ENCODE measurements around the gene FAM89A. TPM values are rescaled to one million over a fixed set of nuclear protein-coding genes. Genes with fewer than 3 reads are reported as not detected.
A peak's percentile ranks its signal among the peaks of the same experiment; 100 is the strongest.

Gene FAM89A
- total and polyA plus RNA-seq, 2 experiments from 2014 or later = 53.5 to 55.1 TPM

DNA sequence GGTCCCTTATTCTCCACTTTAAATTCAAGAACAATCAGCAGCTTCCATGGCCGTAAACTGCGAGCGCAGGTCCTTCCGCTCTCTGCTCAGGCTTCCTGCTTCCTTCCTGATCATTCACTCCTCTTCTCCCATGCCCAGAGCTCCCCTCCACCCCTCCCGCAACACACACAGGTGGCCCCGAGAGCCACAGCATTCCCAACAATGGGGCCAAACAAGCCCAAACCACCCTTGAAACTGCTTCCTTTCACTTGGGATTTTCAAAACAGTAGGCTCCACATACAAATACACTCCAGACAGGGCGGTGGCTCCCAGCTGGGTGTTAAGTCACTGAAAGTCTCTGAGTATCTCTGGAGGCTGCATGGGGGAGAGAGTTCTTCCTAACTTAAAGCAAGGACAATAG is 11.4 kb downstream of the FAM89A start:
- Histone ChIP-seq H3K4me1 (ENCODE audit: insufficient read depth) (peaks cover 9% of the 10 kb centered on the region), H2AFZ (no peak overlapping the region), H3K36me3 (replicated peaks; ENCODE audit: insufficient read depth, low read depth) (no peaks in the 10 kb centered on the region), H3K27me3 (no peaks in the 10 kb centered on the region), H3K27ac (no peak overlapping the region), H3K79me2 (peaks cover 66% of the 10 kb centered on the region), H3K9me3 (ENCODE audit: low read depth) (no peaks in the 10 kb centered on the region), H4K20me1 (ENCODE audit: insufficient read depth, poor library complexity, severe bottlenecking) (peaks cover 9% of the 10 kb centered on the region), H3K4me3 (no peak overlapping the region), H3K9me2 (replicated peaks; ENCODE audit: insufficient read depth) (no peaks in the 10 kb centered on the region), H3K4me2 (no peak overlapping the region)
- 87% methylated on average over 7 of the region's 7 CpGs for WGBS (ENCODE audit: low lambda C conversion rate, missing lambda C conversion rate)
- no peak for DNase-seq (ENCODE audit: low spot score)
- TF ChIP-seq EZH2 (IDR thresholded peaks at IDR 0.05; ENCODE audit: borderline replicate concordance) = no peak
- no peak for TF ChIP-seq EZH2phosphoT487 (IDR thresholded peaks at IDR 0.05; ENCODE audit: low read depth, severe bottlenecking, unreplicated experiment)
- TF ChIP-seq, protein P1, sequence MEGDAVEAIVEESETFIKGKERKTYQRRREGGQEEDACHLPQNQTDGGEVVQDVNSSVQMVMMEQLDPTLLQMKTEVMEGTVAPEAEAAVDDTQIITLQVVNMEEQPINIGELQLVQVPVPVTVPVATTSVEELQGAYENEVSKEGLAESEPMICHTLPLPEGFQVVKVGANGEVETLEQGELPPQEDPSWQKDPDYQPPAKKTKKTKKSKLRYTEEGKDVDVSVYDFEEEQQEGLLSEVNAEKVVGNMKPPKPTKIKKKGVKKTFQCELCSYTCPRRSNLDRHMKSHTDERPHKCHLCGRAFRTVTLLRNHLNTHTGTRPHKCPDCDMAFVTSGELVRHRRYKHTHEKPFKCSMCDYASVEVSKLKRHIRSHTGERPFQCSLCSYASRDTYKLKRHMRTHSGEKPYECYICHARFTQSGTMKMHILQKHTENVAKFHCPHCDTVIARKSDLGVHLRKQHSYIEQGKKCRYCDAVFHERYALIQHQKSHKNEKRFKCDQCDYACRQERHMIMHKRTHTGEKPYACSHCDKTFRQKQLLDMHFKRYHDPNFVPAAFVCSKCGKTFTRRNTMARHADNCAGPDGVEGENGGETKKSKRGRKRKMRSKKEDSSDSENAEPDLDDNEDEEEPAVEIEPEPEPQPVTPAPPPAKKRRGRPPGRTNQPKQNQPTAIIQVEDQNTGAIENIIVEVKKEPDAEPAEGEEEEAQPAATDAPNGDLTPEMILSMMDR (IDR thresholded peaks at IDR 0.05; ENCODE audit: poor library complexity) = no peak

DNA sequence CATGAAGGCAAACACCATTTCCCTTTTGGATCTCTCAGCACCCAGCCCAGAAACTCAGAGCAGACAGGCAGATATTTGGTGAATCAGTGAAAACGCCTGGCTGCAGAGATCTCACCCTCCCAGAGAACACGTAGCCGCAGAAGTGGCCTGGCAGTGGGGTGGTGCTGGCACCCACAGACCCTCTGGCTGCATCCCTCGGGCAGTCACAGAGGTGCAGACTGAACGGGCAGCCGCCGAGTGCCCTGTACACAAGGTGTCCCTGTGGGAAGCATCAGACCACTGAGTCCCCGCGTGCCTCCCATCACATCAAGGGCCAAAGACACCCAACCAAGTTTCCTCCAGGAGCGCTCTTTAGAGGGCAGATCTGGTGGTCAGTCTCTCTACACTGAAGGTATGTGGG is 12.1 kb downstream of the FAM89A start:
- no peak for DNase-seq (ENCODE audit: low spot score)
- no peaks in the 10 kb centered on the region for H3K9me3 ChIP-seq (ENCODE audit: low read depth)
- TF ChIP-seq EZH2phosphoT487 (IDR thresholded peaks at IDR 0.05; ENCODE audit: low read depth, severe bottlenecking, unreplicated experiment) (no peak), EZH2 (IDR thresholded peaks at IDR 0.05; ENCODE audit: borderline replicate concordance) (no peak)
- TF ChIP-seq, protein P1 (IDR thresholded peaks at IDR 0.05; ENCODE audit: poor library complexity) = no peak
- H3K9me2 ChIP-seq (replicated peaks; ENCODE audit: insufficient read depth) = no peaks in the 10 kb centered on the region
- H3K27me3 ChIP-seq = no peaks in the 10 kb centered on the region
- WGBS (ENCODE audit: low lambda C conversion rate, missing lambda C conversion rate) = 95% methylated on average over 10 of the region's 10 CpGs
- H3K4me1 ChIP-seq (ENCODE audit: insufficient read depth) = peaks cover 9% of the 10 kb centered on the region
- no peaks in the 10 kb centered on the region for H3K36me3 ChIP-seq (replicated peaks; ENCODE audit: insufficient read depth, low read depth)
- H3K27ac ChIP-seq = peak overlapping the region; percentile 43
- H3K4me2 ChIP-seq = peak overlapping the region; percentile 48
- peaks cover 59% of the 10 kb centered on the region for H3K79me2 ChIP-seq
- H3K4me3 ChIP-seq = no peak overlapping the region
- no peak overlapping the region for H2AFZ ChIP-seq
- H4K20me1 ChIP-seq (ENCODE audit: insufficient read depth, poor library complexity, severe bottlenecking) = peaks cover 9% of the 10 kb centered on the region

DNA sequence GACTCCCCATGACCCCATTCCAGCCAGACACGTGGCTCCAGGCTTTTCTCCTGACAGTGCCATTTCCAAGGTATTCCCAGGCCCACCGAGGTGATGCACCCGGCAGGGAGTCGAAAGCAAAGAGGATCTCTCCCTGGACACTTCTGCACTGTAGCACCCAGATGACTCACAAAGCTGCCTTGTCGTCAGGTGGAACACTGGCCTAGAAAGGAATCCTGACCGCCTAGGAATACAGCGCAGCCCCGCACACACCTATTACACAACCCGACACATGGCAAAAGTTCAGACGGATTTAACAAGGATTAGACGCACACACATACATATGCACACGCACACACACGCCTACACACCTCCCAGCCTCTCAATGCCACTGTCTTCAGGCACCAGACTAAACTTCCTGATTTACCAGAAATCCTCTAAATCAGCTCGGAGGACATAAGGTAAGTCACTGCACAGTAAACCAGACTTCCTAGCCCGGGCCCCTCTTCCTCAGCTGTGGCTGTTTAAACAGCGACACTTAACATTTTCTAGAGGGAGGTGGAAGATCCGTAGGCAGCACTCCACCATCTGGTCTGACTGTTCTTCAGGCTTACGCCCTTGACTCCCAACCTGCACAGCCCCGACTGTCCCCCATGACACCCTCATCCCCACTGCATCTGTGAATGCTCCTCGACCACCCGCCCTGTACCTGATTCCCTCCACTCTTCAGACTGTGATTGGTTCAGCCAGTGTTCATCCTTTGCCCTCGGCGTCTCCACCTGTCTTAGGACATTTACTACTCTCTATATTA is 12.7 kb downstream of the FAM89A start:
- TF ChIP-seq EZH2phosphoT487 (IDR thresholded peaks at IDR 0.05; ENCODE audit: low read depth, severe bottlenecking, unreplicated experiment) (no peak), EZH2 (IDR thresholded peaks at IDR 0.05; ENCODE audit: borderline replicate concordance) (no peak)
- TF ChIP-seq, protein P1 (IDR thresholded peaks at IDR 0.05; ENCODE audit: poor library complexity) = no peak
- peak overlapping the region; percentile 44 for H3K27ac ChIP-seq

More for the DNA sequence above, 12.7 kb downstream of the FAM89A start:
- Histone ChIP-seq H3K4me2 (peak overlapping the region; percentile 48), H3K9me2 (replicated peaks; ENCODE audit: insufficient read depth) (no peaks in the 10 kb centered on the region), H2AFZ (no peak overlapping the region), H3K9me3 (ENCODE audit: low read depth) (no peaks in the 10 kb centered on the region), H3K27me3 (no peaks in the 10 kb centered on the region), H3K4me1 (ENCODE audit: insufficient read depth) (peaks cover 9% of the 10 kb centered on the region), H3K79me2 (peaks cover 53% of the 10 kb centered on the region), H4K20me1 (ENCODE audit: insufficient read depth, poor library complexity, severe bottlenecking) (peaks cover 9% of the 10 kb centered on the region), H3K36me3 (replicated peaks; ENCODE audit: insufficient read depth, low read depth) (no peaks in the 10 kb centered on the region), H3K4me3 (no peak overlapping the region)
- DNase-seq (ENCODE audit: low spot score) = peak; percentile 61
- 81% methylated on average over 23 of the region's 23 CpGs for WGBS (ENCODE audit: low lambda C conversion rate, missing lambda C conversion rate)

Measured in hepatocyte (in vitro differentiated cells).